Neuronal stem cell (in vitro differentiated cells): ENCODE data around the gene PTPRJ.
A peak's percentile ranks its signal among the peaks of the same experiment; 100 is the strongest.

Experiments used
- DNase-seq: peaks from one replicate; pipeline ENCODE4 v3.0.0-alpha.2; 2013; ENCODE audit warnings: low spot score
- H2AFZ ChIP-seq: one replicate; pipeline ENCODE4 v1.6.1; 2013; ENCODE audit warnings: mild to moderate bottlenecking, low read length, inconsistent platforms
- H2AK5ac ChIP-seq: 2 replicates; pipeline ENCODE4 v1.6.1; 2013; ENCODE audit warnings: low read depth, mild to moderate bottlenecking, inconsistent platforms, low read length, moderate library complexity, mixed read lengths
- H2BK120ac ChIP-seq: 2 replicates; pipeline ENCODE4 v1.6.1; 2013; ENCODE audit warnings: low read depth, mild to moderate bottlenecking, inconsistent platforms, low read length, moderate library complexity, mixed read lengths
- H2BK12ac ChIP-seq: one replicate; pipeline ENCODE4 v1.6.1; 2013; ENCODE audit warnings: low read length, inconsistent platforms
- H2BK15ac ChIP-seq: 2 replicates; pipeline ENCODE4 v1.6.1; 2013; ENCODE audit warnings: mild to moderate bottlenecking, low read length, inconsistent platforms, mixed read lengths
- H2BK5ac ChIP-seq: one replicate; pipeline ENCODE4 v1.6.1; 2013; ENCODE audit warnings: inconsistent platforms, mild to moderate bottlenecking, low read length, moderate library complexity
- H3K14ac ChIP-seq: one replicate; pipeline ENCODE4 v1.6.1; 2013; ENCODE audit warnings: low read length, inconsistent platforms
- H3K18ac ChIP-seq: 2 replicates; pipeline ENCODE4 v1.6.1; 2013; ENCODE audit warnings: low read length, inconsistent platforms
- H3K23ac ChIP-seq: 2 replicates; pipeline ENCODE4 v1.6.1; 2013; ENCODE audit warnings: low read depth, mild to moderate bottlenecking, mixed read lengths, low read length, inconsistent platforms; ENCODE audit not compliant: poor library complexity
- H3K27ac ChIP-seq: replicated peaks from 3 replicates; pipeline ENCODE4 v1.5.1; 2013; ENCODE audit warnings: low read length, inconsistent platforms
- H3K27me3 ChIP-seq, 3 experiments: 2 replicates each; pipeline ENCODE4 v1.6.1; 2013; ENCODE audit warnings: low read length in 3 of 3, mild to moderate bottlenecking in 2 of 3, inconsistent platforms in 1 of 3, low read depth in 1 of 3, mixed read lengths in 1 of 3, moderate library complexity in 1 of 3; ENCODE audit not compliant: control insufficient read depth in 3 of 3, insufficient read depth in 3 of 3
- H3K36me3 ChIP-seq, 2 donors: replicated peaks in 1 of 2; 2 replicates each; pipeline ENCODE4 v1.6.1; 2013; ENCODE audit warnings: low read length in 2 of 2; ENCODE audit not compliant: control insufficient read depth in 2 of 2, insufficient read depth in 2 of 2
- H3K4ac ChIP-seq: 2 replicates; pipeline ENCODE4 v1.6.1; 2013; ENCODE audit warnings: inconsistent platforms, mild to moderate bottlenecking, low read length, moderate library complexity
- H3K4me1 ChIP-seq, 2 donors: 1 replicate in 1 of 2; 2 replicates in 1 of 2; pipeline ENCODE4 v1.6.1; 2013; ENCODE audit warnings: low read length in 2 of 2, low read depth in 1 of 2; ENCODE audit not compliant: control insufficient read depth in 2 of 2, insufficient read depth in 1 of 2
- H3K4me2 ChIP-seq: one replicate; pipeline ENCODE4 v1.6.1; 2013; ENCODE audit warnings: mild to moderate bottlenecking, low read length, inconsistent platforms; ENCODE audit not compliant: insufficient read depth, poor library complexity, severe bottlenecking
- H3K4me3 ChIP-seq, 2 donors: 2 replicates each; pipeline ENCODE4 v1.5.1; 2013; ENCODE audit warnings: low read length in 2 of 2, mild to moderate bottlenecking in 2 of 2, inconsistent platforms in 1 of 2, moderate library complexity in 1 of 2
- H3K79me1 ChIP-seq: one replicate; pipeline ENCODE4 v1.6.1; 2013; ENCODE audit warnings: low read depth, mild to moderate bottlenecking, inconsistent platforms, low read length, moderate library complexity
- H3K9ac ChIP-seq: one replicate; pipeline ENCODE4 v1.6.1; 2013; ENCODE audit warnings: mild to moderate bottlenecking, low read depth, low read length, inconsistent platforms; ENCODE audit not compliant: poor library complexity
- H3K9me3 ChIP-seq, 2 donors: replicated peaks in 1 of 2; 2 replicates each; pipeline versions ENCODE3 to v1.6.1; 2013; ENCODE audit warnings: low read length in 2 of 2, mild to moderate bottlenecking in 2 of 2, inconsistent platforms in 1 of 2, low read depth in 1 of 2, mixed read lengths in 1 of 2, moderate library complexity in 1 of 2; ENCODE audit not compliant: control insufficient read depth in 2 of 2, insufficient read depth in 1 of 2
- H4K8ac ChIP-seq: one replicate; pipeline ENCODE4 v1.6.1; 2013; ENCODE audit warnings: low read depth, mild to moderate bottlenecking, inconsistent platforms, low read length, moderate library complexity
- H4K91ac ChIP-seq: one replicate; pipeline ENCODE4 v1.6.1; 2013; ENCODE audit warnings: low read length, low read depth, mild to moderate bottlenecking, inconsistent platforms; ENCODE audit not compliant: poor library complexity
- WGBS, 2 donors: extraction: QIAGEN DNeasy Blood & Tissue Kit; methylation state at CpG; one replicate each; pipeline ENCODE4 v1.1.7; 2013; ENCODE audit warnings: missing lambda C conversion rate in 2 of 2, mixed read lengths in 1 of 2; ENCODE audit not compliant: insufficient read length in 2 of 2, insufficient replicate concordance in 1 of 2; ENCODE audit errors: extremely low coverage in 2 of 2; 5-methylcytosine and 5-hydroxymethylcytosine counted together

PTPRJ gene

GRCh38 chr11:47964546-47964945 lies 15.8 kb upstream of the PTPRJ start:
- no peak overlapping the region for H3K9ac ChIP-seq
- H3K27ac ChIP-seq: no peak overlapping the region
- H3K4me1 ChIP-seq: peaks cover 0 to 2% of the 10 kb centered on the region in 2 donors
- H3K18ac ChIP-seq: no peak overlapping the region
- no peaks in the 10 kb centered on the region for H3K27me3 ChIP-seq
- H4K91ac ChIP-seq: no peak overlapping the region
- no peaks in the 10 kb centered on the region for H3K79me1 ChIP-seq
- DNase-seq: no peak
- no peak overlapping the region for H3K14ac ChIP-seq
- no peak overlapping the region for H2BK15ac ChIP-seq
- H2AFZ ChIP-seq: no peak overlapping the region
- H3K23ac ChIP-seq: no peak overlapping the region
- H3K4ac ChIP-seq: no peak overlapping the region
- no peak overlapping the region for H2BK12ac ChIP-seq
- H2AK5ac ChIP-seq: no peak overlapping the region
- H2BK5ac ChIP-seq: no peak overlapping the region
- no peak overlapping the region for H4K8ac ChIP-seq
- no peaks in the 10 kb centered on the region for H3K36me3 ChIP-seq
- WGBS, 2 donors: no CpG with 5 or more reads among the region's 6 CpGs
- no peak overlapping the region for H3K4me3 ChIP-seq
- H3K9me3 ChIP-seq: no peaks in the 10 kb centered on the region
- no peak overlapping the region for H3K4me2 ChIP-seq
- no peak overlapping the region for H2BK120ac ChIP-seq

- peak overlapping the region; percentile 84 for H3K18ac ChIP-seq
- H3K14ac ChIP-seq: no peak overlapping the region
- H3K23ac ChIP-seq: no peak overlapping the region
- no peak overlapping the region for H3K4me2 ChIP-seq
- no CpG with 5 or more reads among the region's 9 CpGs for WGBS, 2 donors
- H3K4me1 ChIP-seq: peaks cover 5 to 7% of the 10 kb centered on the region in 2 donors
- no peak overlapping the region for H2AFZ ChIP-seq
- H3K27me3 ChIP-seq: no peaks in the 10 kb centered on the region
- no peak overlapping the region for H4K91ac ChIP-seq
- no peak overlapping the region for H2BK5ac ChIP-seq
- H2BK12ac ChIP-seq: peak overlapping the region; percentile 17
- no peak for DNase-seq
- H3K9me3 ChIP-seq: no peaks in the 10 kb centered on the region
- H2BK120ac ChIP-seq: no peak overlapping the region
- H2BK15ac ChIP-seq: peak overlapping the region; percentile 77
- H3K36me3 ChIP-seq: no peaks in the 10 kb centered on the region
- no peaks in the 10 kb centered on the region for H3K79me1 ChIP-seq
- no peak overlapping the region for H3K4me3 ChIP-seq
- H3K27ac ChIP-seq: no peak overlapping the region
- H2AK5ac ChIP-seq: no peak overlapping the region
- H3K9ac ChIP-seq: no peak overlapping the region
- no peak overlapping the region for H3K4ac ChIP-seq
- H4K8ac ChIP-seq: no peak overlapping the region
Observed at GRCh38 chr11:47967577-47968525, 12.5 kb upstream of the PTPRJ start.

GRCh38 chr11:47969401-47969800 lies 11.0 kb upstream of the PTPRJ start:
- Histone ChIP-seq H2BK5ac (no peak overlapping the region), H3K14ac (no peak overlapping the region), H2BK12ac (no peak overlapping the region), H3K23ac (no peak overlapping the region), H2AK5ac (no peak overlapping the region), H2AFZ (no peak overlapping the region), H3K4ac (no peak overlapping the region), H3K27ac (no peak overlapping the region), H3K18ac (no peak overlapping the region), H3K36me3 (no peaks in the 10 kb centered on the region), H2BK15ac (no peak overlapping the region), H3K9me3 (no peaks in the 10 kb centered on the region), H3K4me1 (peaks cover 16 to 18% of the 10 kb centered on the region in 2 donors), H3K79me1 (no peaks in the 10 kb centered on the region), H3K4me2 (no peak overlapping the region), H4K8ac (no peak overlapping the region), H2BK120ac (no peak overlapping the region), H3K9ac (no peak overlapping the region), H3K4me3 (no peak overlapping the region), H4K91ac (no peak overlapping the region), H3K27me3 (no peaks in the 10 kb centered on the region)
- no peak for DNase-seq
- no CpG with 5 or more reads among the region's 8 CpGs for WGBS, 2 donors

- H3K18ac ChIP-seq: no peak overlapping the region
- peak overlapping the region; percentile 1 for H2AFZ ChIP-seq
- H3K4me3 ChIP-seq: no peak overlapping the region
- H3K23ac ChIP-seq: no peak overlapping the region
- no peak for DNase-seq
- H2BK5ac ChIP-seq: no peak overlapping the region
- H3K79me1 ChIP-seq: no peaks in the 10 kb centered on the region
- H3K9ac ChIP-seq: no peak overlapping the region
- no peak overlapping the region for H4K8ac ChIP-seq
- H2BK12ac ChIP-seq: no peak overlapping the region
- H3K14ac ChIP-seq: no peak overlapping the region
- H2AK5ac ChIP-seq: no peak overlapping the region
- H3K4me2 ChIP-seq: no peak overlapping the region
- no peaks in the 10 kb centered on the region for H3K36me3 ChIP-seq
- H3K9me3 ChIP-seq: no peaks in the 10 kb centered on the region
- H3K27ac ChIP-seq: no peak overlapping the region
- peaks cover 18% of the 10 kb centered on the region in 2 donors for H3K4me1 ChIP-seq
- no peak overlapping the region for H2BK15ac ChIP-seq
- H3K27me3 ChIP-seq: no peaks in the 10 kb centered on the region
- no peak overlapping the region for H3K4ac ChIP-seq
- H4K91ac ChIP-seq: no peak overlapping the region
- H2BK120ac ChIP-seq: no peak overlapping the region
- WGBS, 2 donors: no CpG with 5 or more reads among the region's 4 CpGs
Observed at GRCh38 chr11:47971501-47971900, 8.9 kb upstream of the PTPRJ start.
